Heart left ventricle (tissue), 16 donors: ENCODE results near the gene FNDC7. TPM values are rescaled to one million over a fixed set of nuclear protein-coding genes. Genes with fewer than 3 reads are reported as not detected.
A peak's percentile ranks its signal among the peaks of the same experiment; 100 is the strongest.

ENCODE experiments used
- ATAC-seq, 4 donors: fragments of 200-7000 bp; cut with Tn5 transposase; one replicate each; pipeline ENCODE4 v1.9.1; 2020 to 2022; ENCODE audit warnings: moderate library complexity in 4 of 4, mild to moderate bottlenecking in 3 of 4, moderate number of reproducible peaks in 1 of 4
- DNase-seq, 5 donors: peaks; one replicate each; pipeline ENCODE4 v3.0.0-alpha.2; 2020
- H3K27ac ChIP-seq, 12 donors: fragments of 200-600 bp; sonication (generic) in 4 of 12; one replicate each; pipeline versions ENCODE4 v1.5.0 to v1.8.0; 2016 to 2022; ENCODE audit warnings: mild to moderate bottlenecking in 2 of 12
- H3K27me3 ChIP-seq, 9 donors: fragments of 200-600 bp; sonication (generic) in 2 of 9; one replicate each; pipeline versions ENCODE4 v1.5.1 to v1.8.0; 2016 to 2022; ENCODE audit warnings: mild to moderate bottlenecking in 3 of 9
- H3K36me3 ChIP-seq, 9 donors: fragments of 200-600 bp; sonication (generic) in 2 of 9; one replicate each; pipeline versions ENCODE4 v1.5.0 to v1.8.0; 2018 to 2022; ENCODE audit warnings: mild to moderate bottlenecking in 2 of 9
- H3K4me1 ChIP-seq, 12 donors: fragments of 200-600 bp; sonication (generic) in 4 of 12; one replicate each; pipeline versions ENCODE4 v1.5.0 to v1.8.0; 2016 to 2022; ENCODE audit warnings: mild to moderate bottlenecking in 3 of 12
- H3K4me3 ChIP-seq, 12 donors: fragments of 200-600 bp; sonication (generic) in 4 of 12; one replicate each; pipeline versions ENCODE4 v1.5.0 to v1.8.0; 2017 to 2022; ENCODE audit warnings: mild to moderate bottlenecking in 9 of 12, moderate library complexity in 4 of 12
- H3K9me3 ChIP-seq, 12 donors: fragments of 200-600 bp; sonication (generic) in 4 of 12; one replicate each; pipeline versions ENCODE4 v1.5.0 to v1.8.0; 2016 to 2022; ENCODE audit warnings: mild to moderate bottlenecking in 1 of 12
- POLR2A ChIP-seq, 2 donors: fragments of 450-650 bp; IDR thresholded peaks; one replicate each; pipeline ENCODE4 v1.6.1; 2017; ENCODE audit warnings: antibody characterized with exemption in 2 of 2, mild to moderate bottlenecking in 2 of 2, moderate library complexity in 2 of 2
- WGBS, 4 donors: extraction: QIAGEN DNeasy Blood & Tissue Kit in 2 of 4; methylation state at CpG; one replicate each; pipeline versions ENCODE4 v1.1.5 to v1.1.7; 2013 to 2018; 5-methylcytosine and 5-hydroxymethylcytosine counted together
- intact Hi-C, 10 donors: fragments of 100-400 bp; cut with DNase I; formaldehyde crosslinking; loops; one replicate each; pipeline versions ENCODE4 v1.11.1 to v1.14.2; 2022
- polyA plus RNA-seq, 2 donors: library from polyadenylated mRNA; stranded (reverse); fragments of 200-250 nt; gene quantifications; one replicate each; pipeline ENCODE4 v1.2.3, GENCODE V29; 2013
- total RNA-seq, 9 donors: library from RNA; depleted of rRNA in 2 of 9; stranded (reverse); fragments of >200 nt in 2 of 9; fragmentation: NEBNext Ultra II Directional in 3 of 9; extraction: Animal tissue kit (Norgen Biotek cat#: 25700) in 3 of 9; gene quantifications; one replicate each; pipeline versions ENCODE4 v1.1.0 to v1.2.4, GENCODE V29; 2016 to 2023
- TF ChIP-seq, protein P1 (sequence below), 12 donors: fragments of 200-600 bp; sonication (generic) in 4 of 12; IDR thresholded peaks; one replicate each; pipeline versions ENCODE4 v1.5.0 to v1.8.0; 2018 to 2022; ENCODE audit warnings: antibody characterized with exemption in 12 of 12, mild to moderate bottlenecking in 5 of 12
- donor health status: ischemic (EF 13 %, LVEDD 7.1; RV severe dilation, severe dysfunction).
- donor health status: healthy with polysubstance abuse.
- donor health status: DM: no; HTN: yes; CAD: no.
- donor health status: DM: no; HTN: no; CAD: no.
- donor health status: ischemic (EF 25% LVEDD 6.9; RV normal size, moderate dysfunction).
- donor health status: ischemic (EF 25% LVEDD 5.7; RV mildly dilated, moderate dysfunction).
- donor health status: healthy.
- donor health status: DM: yes; HTN: yes; CAD: no.
- donor health status: ischemic (EF 35%, LVEDD 5.7; RV mildly dilated, moderate dysfunction).
- donor health status: nonischemic (EF 11% LVEDD 7.7; RV severe dilation, severe dysfunction).
- donor health status: DM: yes; HTN: yes; CAD: no.
- donor health status: PGD.
- donor health status: ischemic (EF 29% LVEDD 5.4; RV normal size, mild dysfunction).
- donor health status: nonischemic (EF 23%, LVEDD 6.1; RV moderate dilation, normal function).

The FNDC7 gene
- total and polyA plus RNA-seq, 11 donors, result 0.08 TPM; not detected in 10

DNA sequence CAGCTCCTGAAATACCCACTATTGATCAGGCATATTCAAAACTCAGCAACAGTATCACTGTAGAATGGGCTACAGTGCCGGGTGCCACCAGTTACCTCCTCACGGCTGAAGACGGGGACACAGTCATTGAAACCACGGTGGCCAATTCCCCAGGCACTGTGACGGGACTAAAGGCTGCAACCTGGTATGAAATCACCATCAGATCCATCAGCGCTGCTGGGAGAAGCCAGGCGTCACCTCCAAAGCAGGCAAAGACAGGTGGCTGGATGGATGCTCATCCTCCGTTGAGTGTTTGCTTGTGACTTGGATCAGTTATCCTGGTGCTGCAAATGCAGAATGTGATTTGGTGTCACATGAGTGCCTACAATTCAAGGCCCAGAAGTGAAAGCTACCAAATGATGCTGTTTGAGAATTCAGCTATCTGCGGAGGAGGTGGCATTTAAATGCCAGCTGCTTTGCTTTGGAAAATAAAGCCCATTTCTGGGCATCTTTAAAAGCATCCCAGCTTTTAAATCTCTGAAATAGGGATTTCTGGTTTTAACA is 5.1 kb downstream of the FNDC7 start:
- Histone ChIP-seq H3K36me3 (no peaks in the 10 kb centered on the region), H3K27me3 (peaks cover 0 to 4% (median 0%) of the 10 kb centered on the region in 9 donors), H3K4me1 (peaks cover 0 to 16% (median 3%) of the 10 kb centered on the region in 12 donors), H3K9me3 (no peaks in the 10 kb centered on the region), H3K27ac (no peak overlapping the region), H3K4me3 (no peak overlapping the region)
- intact Hi-C loops, result no loop called here
- TF ChIP-seq POLR2A (IDR thresholded peaks at IDR 0.05), result no peak
- TF ChIP-seq, protein P1, sequence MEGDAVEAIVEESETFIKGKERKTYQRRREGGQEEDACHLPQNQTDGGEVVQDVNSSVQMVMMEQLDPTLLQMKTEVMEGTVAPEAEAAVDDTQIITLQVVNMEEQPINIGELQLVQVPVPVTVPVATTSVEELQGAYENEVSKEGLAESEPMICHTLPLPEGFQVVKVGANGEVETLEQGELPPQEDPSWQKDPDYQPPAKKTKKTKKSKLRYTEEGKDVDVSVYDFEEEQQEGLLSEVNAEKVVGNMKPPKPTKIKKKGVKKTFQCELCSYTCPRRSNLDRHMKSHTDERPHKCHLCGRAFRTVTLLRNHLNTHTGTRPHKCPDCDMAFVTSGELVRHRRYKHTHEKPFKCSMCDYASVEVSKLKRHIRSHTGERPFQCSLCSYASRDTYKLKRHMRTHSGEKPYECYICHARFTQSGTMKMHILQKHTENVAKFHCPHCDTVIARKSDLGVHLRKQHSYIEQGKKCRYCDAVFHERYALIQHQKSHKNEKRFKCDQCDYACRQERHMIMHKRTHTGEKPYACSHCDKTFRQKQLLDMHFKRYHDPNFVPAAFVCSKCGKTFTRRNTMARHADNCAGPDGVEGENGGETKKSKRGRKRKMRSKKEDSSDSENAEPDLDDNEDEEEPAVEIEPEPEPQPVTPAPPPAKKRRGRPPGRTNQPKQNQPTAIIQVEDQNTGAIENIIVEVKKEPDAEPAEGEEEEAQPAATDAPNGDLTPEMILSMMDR (IDR thresholded peaks at IDR 0.05), result no peak
- no peak for ATAC-seq
- WGBS, 4 donors, result 87 to 96% (median 93%) methylated on average over 6 to 9 of the region's 9 CpGs
- DNase-seq, result no peak

DNA sequence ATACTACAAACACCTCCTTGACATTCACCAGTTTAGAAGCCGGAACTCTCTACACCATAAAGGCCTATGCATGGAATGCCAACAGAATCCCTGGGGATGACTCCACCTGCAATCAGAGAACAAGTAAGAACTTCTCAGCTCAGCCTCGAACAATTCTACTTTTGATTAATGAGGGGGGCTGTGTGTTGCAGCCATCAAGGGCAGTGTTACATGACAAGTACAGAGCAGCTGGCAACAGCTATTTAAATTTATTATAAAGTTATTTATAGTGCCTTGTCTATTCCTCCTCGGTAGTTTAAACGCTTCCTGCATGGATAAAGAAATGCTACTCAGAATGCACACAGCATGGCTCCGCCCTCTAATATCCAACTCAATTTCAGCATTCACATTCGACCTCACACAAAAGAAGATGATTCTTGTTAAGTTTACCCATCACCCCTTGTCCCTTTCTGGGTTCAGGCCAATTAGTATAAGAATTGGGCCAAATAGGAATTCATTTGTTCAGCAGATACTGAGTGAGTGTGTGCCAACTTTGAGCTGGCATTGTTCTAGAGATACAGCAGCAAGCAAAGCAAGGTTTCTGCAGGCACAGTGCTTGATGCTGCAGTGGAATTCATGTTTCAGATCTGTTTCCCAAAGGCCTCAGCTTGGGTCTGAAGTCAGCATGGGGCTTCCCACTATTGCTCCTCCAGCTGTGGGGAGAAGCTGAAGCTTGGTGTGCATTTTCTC is 6.4 kb downstream of the FNDC7 start:
- no peak for DNase-seq
- Histone ChIP-seq H3K27me3 (no peaks in the 10 kb centered on the region), H3K4me3 (no peak overlapping the region), H3K4me1 (peaks cover 0 to 22% (median 3%) of the 10 kb centered on the region in 12 donors), H3K36me3 (no peaks in the 10 kb centered on the region), H3K9me3 (no peaks in the 10 kb centered on the region), H3K27ac (no peak overlapping the region)
- intact Hi-C loops, result no loop called here
- TF ChIP-seq, protein P1 (IDR thresholded peaks at IDR 0.05), result no peak
- no peak for TF ChIP-seq POLR2A (IDR thresholded peaks at IDR 0.05)
- no peak for ATAC-seq
- WGBS, 4 donors, result 33 to 41% (median 38%) methylated on average over 6 of the region's 6 CpGs

DNA sequence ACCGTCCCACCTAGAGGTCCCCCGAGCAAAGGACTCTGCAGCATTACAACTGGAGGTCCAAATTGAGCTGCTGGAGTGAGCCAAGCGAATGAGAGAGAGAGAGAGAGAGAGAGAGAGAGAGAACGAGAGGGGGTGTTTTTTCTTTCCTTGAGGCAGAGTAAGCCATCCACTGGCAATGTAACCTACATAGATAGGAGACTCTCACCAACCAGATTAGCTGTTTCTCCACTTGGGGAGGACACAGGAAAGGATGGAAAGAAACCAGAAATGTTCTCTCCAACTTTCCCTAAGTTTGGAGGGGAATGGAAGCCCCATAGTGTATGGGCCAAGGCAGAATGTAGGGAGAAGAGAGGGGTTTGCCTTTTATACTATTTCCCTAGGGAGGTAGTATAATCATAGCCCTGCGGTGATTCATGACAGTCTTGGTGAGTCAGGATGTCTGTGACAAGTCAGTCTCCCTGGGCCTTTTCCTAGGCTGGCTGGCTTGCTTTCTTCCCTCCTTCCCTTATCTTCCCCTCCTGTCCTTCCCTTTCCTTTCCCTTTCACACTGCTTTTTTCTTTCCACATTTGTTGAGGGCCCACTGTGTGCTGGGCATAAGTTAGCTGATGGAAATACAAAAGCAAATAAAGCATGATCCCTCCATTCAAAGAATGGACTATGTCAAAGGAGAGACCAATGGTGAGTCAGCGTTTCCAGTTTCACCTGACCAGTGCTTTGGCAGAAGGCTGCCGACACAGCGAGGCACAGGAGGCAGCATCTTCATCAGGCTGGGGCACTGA is 7.1 kb downstream of the FNDC7 start:
- no peak for TF ChIP-seq POLR2A (IDR thresholded peaks at IDR 0.05)
- TF ChIP-seq, protein P1 (IDR thresholded peaks at IDR 0.05), result no peak
- no peak overlapping the region for H3K4me3 ChIP-seq
- H3K27ac ChIP-seq, result no peak overlapping the region
- peak in 2 of 5 donors; percentile 25 to 41 for DNase-seq
- H3K9me3 ChIP-seq, result no peaks in the 10 kb centered on the region
- H3K27me3 ChIP-seq, result no peaks in the 10 kb centered on the region
- WGBS, 4 donors, result 62 to 65% (median 64%) methylated on average over 8 of the region's 8 CpGs
- H3K4me1 ChIP-seq, result peaks cover 0 to 22% (median 3%) of the 10 kb centered on the region in 12 donors
- ATAC-seq, result peak in 3 of 4 donors; percentile 48 to 81 (median 71)
- intact Hi-C loops, result no loop called here
- H3K36me3 ChIP-seq, result no peaks in the 10 kb centered on the region

DNA sequence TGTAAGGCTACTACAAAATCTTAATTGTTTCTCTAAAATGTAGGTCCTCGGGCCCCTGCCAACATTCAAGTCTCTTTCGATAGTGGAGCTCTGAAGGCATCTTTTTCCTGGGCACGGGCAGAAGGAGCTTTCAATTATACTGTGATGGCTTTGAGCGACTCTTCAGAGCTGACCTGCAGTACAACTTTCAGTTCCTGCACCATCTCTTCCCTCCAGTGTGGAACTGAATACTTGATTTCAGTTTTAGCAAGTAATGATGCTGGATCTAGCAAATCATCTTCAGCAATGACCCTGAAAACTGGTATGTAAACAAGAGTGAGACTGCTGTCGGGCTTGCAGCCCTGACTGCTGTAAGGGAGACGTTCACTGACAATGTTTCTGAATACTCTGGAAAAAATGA is 9.6 kb downstream of the FNDC7 start:
- WGBS, 4 donors, result 67 to 79% (median 73%) methylated on average over 6 of the region's 6 CpGs

More for the DNA sequence above, 9.6 kb downstream of the FNDC7 start:
- peak overlapping the region in 1 of 12 donors; percentile 10 for H3K27ac ChIP-seq
- TF ChIP-seq, protein P1 (IDR thresholded peaks at IDR 0.05), result no peak
- no peak for TF ChIP-seq POLR2A (IDR thresholded peaks at IDR 0.05)
- DNase-seq (no peak), ATAC-seq (no peak)
- no peaks in the 10 kb centered on the region for H3K27me3 ChIP-seq
- H3K9me3 ChIP-seq, result no peaks in the 10 kb centered on the region
- H3K36me3 ChIP-seq, result no peaks in the 10 kb centered on the region
- intact Hi-C loops, result no loop called here
- peaks cover 0 to 18% (median 3%) of the 10 kb centered on the region in 12 donors for H3K4me1 ChIP-seq
- H3K4me3 ChIP-seq, result peak overlapping the region in 3 of 12 donors; percentile 5 to 11 (median 10)
